Activated T-helper 1 cell treated with anti-CD3 and anti-CD28 coated beads, Interleukin-12 subunit alpha, Interleukin-12 subunit beta, Interleukin-2, Interleukin-4 antibody, amounts not matched to agents 30 ng/mL and 10 ng/mL and 1 ng/mL, durations not matched to agents 14 hours and 24 hours and 36 hours (primary cell): ENCODE data around the gene ANKS4B. TPM values are rescaled to one million over a fixed set of nuclear protein-coding genes. Genes with fewer than 3 reads are reported as not detected.
"Not testable (repeated sequence)": the region's sequence is repeated elsewhere in the genome, so short reads cannot be mapped to it uniquely, and the experiment has no call there.

Experiments
- DNase-seq: peaks from one replicate; pipeline ENCODE4 v3.0.0; 2021; ENCODE audit warnings: low spot score
- H3K27ac Mint-ChIP-seq: one replicate; pipeline ENCODE4 v1.8.0; 2021; ENCODE audit warnings: mild to moderate bottlenecking, mixed read lengths
- H3K27me3 Mint-ChIP-seq: one replicate; pipeline ENCODE4 v1.8.0; 2022; ENCODE audit warnings: mild to moderate bottlenecking, moderate library complexity, mixed read lengths; ENCODE audit not compliant: insufficient read depth
- H3K36me3 Mint-ChIP-seq: one replicate; pipeline ENCODE4 v1.8.0; 2021; ENCODE audit warnings: low read depth, mixed read lengths
- H3K4me1 Mint-ChIP-seq: one replicate; pipeline ENCODE4 v1.8.0; 2021; ENCODE audit warnings: low read depth, mixed read lengths
- H3K4me3 Mint-ChIP-seq: one replicate; pipeline ENCODE4 v1.8.0; 2021; ENCODE audit warnings: mild to moderate bottlenecking, moderate library complexity, mixed read lengths
- H3K9me3 Mint-ChIP-seq: one replicate; pipeline ENCODE4 v1.8.0; 2021; ENCODE audit warnings: mixed read lengths
- intact Hi-C: fragments of 100-400 bp; cut with micrococcal nuclease; formaldehyde crosslinking; loops from one replicate; pipeline ENCODE4 v1.15.1; 2024
- total RNA-seq: library from RNA; stranded (reverse); gene quantifications from 2 replicates; pipeline ENCODE4 v1.2.3, GENCODE V29; 2022

Gene ANKS4B
- total RNA-seq, 1 donor from 2014 or later = not detected

GRCh38 chr16:21224800-21225199, 8.7 kb upstream of the ANKS4B start:
- Mint-ChIP-seq H3K27ac (no peak overlapping the region), H3K9me3 (no peaks in the 10 kb centered on the region), H3K4me1 (no peaks in the 10 kb centered on the region), H3K27me3 (peaks cover 33% of the 10 kb centered on the region), H3K4me3 (no peak overlapping the region), H3K36me3 (no peaks in the 10 kb centered on the region)
- DNase-seq = no peak
- intact Hi-C loops = no loop called here

GRCh38 chr16:21226749-21227148, 6.8 kb upstream of the ANKS4B start:
- no peak overlapping the region for H3K27ac Mint-ChIP-seq
- intact Hi-C loops = no loop called here
- no peak for DNase-seq
- peaks cover 23% of the 10 kb centered on the region for H3K27me3 Mint-ChIP-seq
- H3K4me1 Mint-ChIP-seq = no peaks in the 10 kb centered on the region
- H3K4me3 Mint-ChIP-seq = no peak overlapping the region
- no peaks in the 10 kb centered on the region for H3K9me3 Mint-ChIP-seq
- no peaks in the 10 kb centered on the region for H3K36me3 Mint-ChIP-seq

GRCh38 chr16:21227866-21228265, 5.6 kb upstream of the ANKS4B start:
- intact Hi-C loops = no loop called here
- DNase-seq = no peak
- H3K36me3 Mint-ChIP-seq = no peaks in the 10 kb centered on the region
- no peaks in the 10 kb centered on the region for H3K9me3 Mint-ChIP-seq
- H3K27ac Mint-ChIP-seq = no peak overlapping the region
- no peaks in the 10 kb centered on the region for H3K4me1 Mint-ChIP-seq
- no peak overlapping the region for H3K4me3 Mint-ChIP-seq
- H3K27me3 Mint-ChIP-seq = peaks cover 21% of the 10 kb centered on the region

GRCh38 chr16:21228361-21228872, 5.1 kb upstream of the ANKS4B start:
- Mint-ChIP-seq H3K9me3 (no peaks in the 10 kb centered on the region), H3K27me3 (peaks cover 21% of the 10 kb centered on the region), H3K4me3 (no peak overlapping the region), H3K36me3 (no peaks in the 10 kb centered on the region), H3K4me1 (no peaks in the 10 kb centered on the region), H3K27ac (no peak overlapping the region)
- no peak for DNase-seq
- intact Hi-C loops = no loop called here

- H3K27me3 Mint-ChIP-seq = peaks cover 16% of the 10 kb centered on the region
- H3K4me3 Mint-ChIP-seq = no peak overlapping the region
- no peak for DNase-seq
Measured at GRCh38 chr16:21233045-21233520, 416 bp upstream of the ANKS4B start.

GRCh38 chr16:21235199-21235585, 1.7 kb downstream of the ANKS4B start:
- H3K36me3 Mint-ChIP-seq = no peaks in the 10 kb centered on the region
- no peak overlapping the region for H3K4me3 Mint-ChIP-seq
- peaks cover 5% of the 10 kb centered on the region for H3K27me3 Mint-ChIP-seq
- no peaks in the 10 kb centered on the region for H3K9me3 Mint-ChIP-seq
- no peak for DNase-seq
- H3K27ac Mint-ChIP-seq = no peak overlapping the region
- intact Hi-C loops = no loop called here
- no peaks in the 10 kb centered on the region for H3K4me1 Mint-ChIP-seq

More at GRCh38 chr16:21233045-21233520, 416 bp upstream of the ANKS4B start:
- no peaks in the 10 kb centered on the region for H3K36me3 Mint-ChIP-seq
- intact Hi-C loops = no loop called here
- no peaks in the 10 kb centered on the region for H3K9me3 Mint-ChIP-seq
- H3K4me1 Mint-ChIP-seq = no peaks in the 10 kb centered on the region
- H3K27ac Mint-ChIP-seq = no peak overlapping the region

GRCh38 chr16:21236831-21237230, 3.3 kb downstream of the ANKS4B start:
- Mint-ChIP-seq H3K27ac (no peak overlapping the region), H3K36me3 (no peaks in the 10 kb centered on the region), H3K4me1 (no peaks in the 10 kb centered on the region), H3K4me3 (no peak overlapping the region), H3K9me3 (no peaks in the 10 kb centered on the region), H3K27me3 (peaks cover 6% of the 10 kb centered on the region)
- no peak for DNase-seq
- intact Hi-C loops = no loop called here

GRCh38 chr16:21239646-21240045, 6.1 kb downstream of the ANKS4B start:
- Mint-ChIP-seq H3K9me3 (no peaks in the 10 kb centered on the region), H3K36me3 (no peaks in the 10 kb centered on the region), H3K27me3 (peaks cover 6% of the 10 kb centered on the region), H3K4me1 (no peaks in the 10 kb centered on the region), H3K4me3 (no peak overlapping the region), H3K27ac (no peak overlapping the region)
- intact Hi-C loops = no loop called here
- no peak for DNase-seq

- Mint-ChIP-seq H3K4me3 (no peak overlapping the region), H3K27me3 (peaks cover 7% of the 10 kb centered on the region), H3K4me1 (no peaks in the 10 kb centered on the region), H3K9me3 (no peaks in the 10 kb centered on the region), H3K36me3 (no peaks in the 10 kb centered on the region), H3K27ac (no peak overlapping the region)
- intact Hi-C loops = no loop called here
- DNase-seq = no peak
Measured at GRCh38 chr16:21242756-21243155, 9.3 kb downstream of the ANKS4B start.

GRCh38 chr16:21244518-21245215, 11.2 kb downstream of the ANKS4B start:
- Mint-ChIP-seq H3K9me3 (no peaks in the 10 kb centered on the region), H3K4me3 (no peak overlapping the region), H3K36me3 (no peaks in the 10 kb centered on the region), H3K27ac (no peak overlapping the region), H3K27me3 (peaks cover 9% of the 10 kb centered on the region), H3K4me1 (no peaks in the 10 kb centered on the region)
- intact Hi-C loops = no loop called here
- DNase-seq = no peak

- H3K36me3 Mint-ChIP-seq, H3K4me1 Mint-ChIP-seq, DNase-seq, H3K27ac Mint-ChIP-seq, H3K27me3 Mint-ChIP-seq, H3K4me3 Mint-ChIP-seq, H3K9me3 Mint-ChIP-seq, intact Hi-C loops: not testable (repeated sequence)
Measured at GRCh38 chr16:21248179-21248578, 14.7 kb downstream of the ANKS4B start.

- Mint-ChIP-seq H3K4me3 (no peak overlapping the region), H3K4me1 (no peaks in the 10 kb centered on the region), H3K27me3 (peaks cover 17% of the 10 kb centered on the region), H3K27ac (no peak overlapping the region), H3K9me3 (no peaks in the 10 kb centered on the region), H3K36me3 (no peaks in the 10 kb centered on the region)
- intact Hi-C loops = no loop called here
- DNase-seq = no peak
Measured at GRCh38 chr16:21250072-21250923, 16.8 kb downstream of the ANKS4B start.

- Mint-ChIP-seq H3K4me1 (no peaks in the 10 kb centered on the region), H3K27ac (no peak overlapping the region)
- intact Hi-C loops = no loop called here
Measured at GRCh38 chr16:21253470-21253869, 20.0 kb downstream of the ANKS4B start.

More at GRCh38 chr16:21253470-21253869, 20.0 kb downstream of the ANKS4B start:
- no peak overlapping the region for H3K4me3 Mint-ChIP-seq
- H3K9me3 Mint-ChIP-seq = no peaks in the 10 kb centered on the region
- peaks cover 15% of the 10 kb centered on the region for H3K27me3 Mint-ChIP-seq
- DNase-seq = no peak
- H3K36me3 Mint-ChIP-seq = no peaks in the 10 kb centered on the region
